Measurements from ENCODE around the gene ZNF648. TPM values are rescaled to one million over a fixed set of nuclear protein-coding genes. Genes with fewer than 3 reads are reported as not detected.

The ZNF648 gene
- total RNA-seq, 2 experiments from 2014 or later = not detected

DNA sequence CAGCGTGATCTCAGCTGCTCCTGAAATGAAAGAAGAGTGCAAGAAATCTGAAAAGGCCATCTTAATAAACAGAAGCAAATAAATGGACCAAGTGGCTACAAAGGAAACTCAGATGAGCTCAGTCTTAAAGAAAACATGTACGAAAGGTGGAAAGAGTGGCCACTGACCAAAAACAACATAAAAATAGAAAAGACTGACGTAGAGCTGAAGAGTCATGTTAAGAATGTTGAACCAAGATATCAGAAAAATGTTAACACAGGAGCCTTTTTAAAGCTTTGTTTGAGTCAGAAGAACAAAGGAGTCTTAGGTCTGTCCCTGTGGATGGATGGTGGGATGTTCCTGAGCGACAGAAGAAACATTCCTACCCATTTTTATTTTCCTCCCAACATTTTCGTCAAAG is 30.8 kb upstream of the ZNF648 start:
- Mint-ChIP-seq H3K27me3 (peaks cover 2% of the 10 kb centered on the region), H3K36me3 (ENCODE audit: low read depth) (no peaks in the 10 kb centered on the region), H3K4me3 (no peak overlapping the region), H3K27ac (no peak overlapping the region), H3K9me3 (no peaks in the 10 kb centered on the region), H3K4me1 (ENCODE audit: low read depth) (peaks cover 10% of the 10 kb centered on the region)
- ATAC-seq (no peak), DNase-seq (no peak)
- intact Hi-C loops (cut with micrococcal nuclease) = no loop called here
- TF ChIP-seq, protein P1, sequence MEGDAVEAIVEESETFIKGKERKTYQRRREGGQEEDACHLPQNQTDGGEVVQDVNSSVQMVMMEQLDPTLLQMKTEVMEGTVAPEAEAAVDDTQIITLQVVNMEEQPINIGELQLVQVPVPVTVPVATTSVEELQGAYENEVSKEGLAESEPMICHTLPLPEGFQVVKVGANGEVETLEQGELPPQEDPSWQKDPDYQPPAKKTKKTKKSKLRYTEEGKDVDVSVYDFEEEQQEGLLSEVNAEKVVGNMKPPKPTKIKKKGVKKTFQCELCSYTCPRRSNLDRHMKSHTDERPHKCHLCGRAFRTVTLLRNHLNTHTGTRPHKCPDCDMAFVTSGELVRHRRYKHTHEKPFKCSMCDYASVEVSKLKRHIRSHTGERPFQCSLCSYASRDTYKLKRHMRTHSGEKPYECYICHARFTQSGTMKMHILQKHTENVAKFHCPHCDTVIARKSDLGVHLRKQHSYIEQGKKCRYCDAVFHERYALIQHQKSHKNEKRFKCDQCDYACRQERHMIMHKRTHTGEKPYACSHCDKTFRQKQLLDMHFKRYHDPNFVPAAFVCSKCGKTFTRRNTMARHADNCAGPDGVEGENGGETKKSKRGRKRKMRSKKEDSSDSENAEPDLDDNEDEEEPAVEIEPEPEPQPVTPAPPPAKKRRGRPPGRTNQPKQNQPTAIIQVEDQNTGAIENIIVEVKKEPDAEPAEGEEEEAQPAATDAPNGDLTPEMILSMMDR (IDR thresholded peaks at IDR 0.05) = no peak
- ChIA-PET CTCF (interaction anchor here (0.7 to 3.0 kb wide), 4 partner anchors 12 to 351 kb away, joined by 3 to 9 read pairs (median 4); no protein-coding TSS in a partner anchor), POLR2A (no interaction called here)

DNA sequence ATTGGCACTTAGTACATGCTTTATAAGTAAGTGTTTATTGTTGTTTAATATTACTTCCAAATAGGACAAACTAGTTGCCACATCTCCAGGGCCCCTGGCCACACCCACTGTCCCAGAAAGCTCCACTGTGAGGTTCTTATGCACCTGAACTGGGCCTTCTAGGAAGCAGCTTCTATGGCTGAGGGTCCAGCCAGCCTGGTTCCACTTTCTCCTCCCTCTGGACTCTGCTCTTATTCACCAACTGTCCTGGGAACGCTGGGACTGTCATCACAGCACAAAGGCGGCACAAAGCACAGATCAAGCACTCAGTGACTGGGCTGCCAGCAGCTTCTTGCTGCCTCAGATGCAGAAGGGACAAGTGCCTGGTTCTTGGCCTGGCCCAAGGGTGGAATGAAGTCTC is 29.6 kb upstream of the ZNF648 start:
- TF ChIP-seq, protein P1 (IDR thresholded peaks at IDR 0.05) = no peak
- no peak overlapping the region for H3K4me3 Mint-ChIP-seq
- no peaks in the 10 kb centered on the region for H3K36me3 Mint-ChIP-seq (ENCODE audit: low read depth)
- ChIA-PET POLR2A (no interaction called here), CTCF (no interaction called here)
- ATAC-seq (no peak), DNase-seq (no peak)
- intact Hi-C loops (cut with micrococcal nuclease) = no loop called here
- H3K27me3 Mint-ChIP-seq = peaks cover 2% of the 10 kb centered on the region
- no peaks in the 10 kb centered on the region for H3K9me3 Mint-ChIP-seq
- H3K4me1 Mint-ChIP-seq (ENCODE audit: low read depth) = peaks cover 19% of the 10 kb centered on the region
- H3K27ac Mint-ChIP-seq = no peak overlapping the region

DNA sequence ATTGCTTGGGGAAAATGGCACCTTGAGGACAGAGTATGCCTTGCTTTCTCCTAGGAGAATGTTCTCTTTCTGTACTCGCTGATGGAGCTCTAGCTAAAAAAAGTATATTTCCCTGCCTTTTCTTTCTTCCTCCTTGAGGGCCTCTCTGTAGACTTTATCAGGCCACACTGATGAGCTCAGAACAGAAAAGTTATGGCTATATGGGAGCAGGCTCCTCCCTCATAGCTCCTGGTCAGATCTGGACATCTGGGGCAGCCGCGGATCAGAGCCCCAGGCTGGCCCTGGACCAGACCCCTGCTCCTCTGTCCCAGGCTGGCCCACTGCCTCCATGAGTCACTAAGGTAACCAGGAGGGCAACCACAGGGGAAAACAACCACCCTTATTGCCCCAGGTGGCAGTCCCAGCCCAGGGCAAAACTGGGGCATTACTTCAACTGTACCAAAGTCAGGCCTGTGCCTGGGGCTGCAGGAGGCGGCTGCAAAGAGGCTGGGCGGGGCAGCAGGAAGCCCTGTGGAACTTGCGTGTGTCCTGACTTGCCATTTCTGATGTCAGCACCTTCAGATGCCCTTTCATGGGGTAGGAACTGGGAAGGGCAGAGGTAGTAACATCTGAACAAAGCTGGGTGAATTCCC is 26.3 kb upstream of the ZNF648 start:
- intact Hi-C loops (cut with micrococcal nuclease) = loop anchor here (5.0 kb wide), 1 partner anchor 34 kb away; no protein-coding TSS in a partner anchor
- H3K27ac Mint-ChIP-seq = no peak overlapping the region
- ATAC-seq = no peak
- ChIA-PET CTCF (interaction anchor here (0.8 to 1.3 kb wide), 5 partner anchors 8 to 311 kb away, joined by 3 to 7 read pairs (median 4); no protein-coding TSS in a partner anchor), POLR2A (no interaction called here)
- H3K4me1 Mint-ChIP-seq (ENCODE audit: low read depth) = peaks cover 25% of the 10 kb centered on the region
- H3K36me3 Mint-ChIP-seq (ENCODE audit: low read depth) = no peaks in the 10 kb centered on the region
- H3K27me3 Mint-ChIP-seq = no peaks in the 10 kb centered on the region
- H3K4me3 Mint-ChIP-seq = no peak overlapping the region
- no peaks in the 10 kb centered on the region for H3K9me3 Mint-ChIP-seq
- TF ChIP-seq, protein P1 (IDR thresholded peaks at IDR 0.05) = no peak
- no peak for DNase-seq

DNA sequence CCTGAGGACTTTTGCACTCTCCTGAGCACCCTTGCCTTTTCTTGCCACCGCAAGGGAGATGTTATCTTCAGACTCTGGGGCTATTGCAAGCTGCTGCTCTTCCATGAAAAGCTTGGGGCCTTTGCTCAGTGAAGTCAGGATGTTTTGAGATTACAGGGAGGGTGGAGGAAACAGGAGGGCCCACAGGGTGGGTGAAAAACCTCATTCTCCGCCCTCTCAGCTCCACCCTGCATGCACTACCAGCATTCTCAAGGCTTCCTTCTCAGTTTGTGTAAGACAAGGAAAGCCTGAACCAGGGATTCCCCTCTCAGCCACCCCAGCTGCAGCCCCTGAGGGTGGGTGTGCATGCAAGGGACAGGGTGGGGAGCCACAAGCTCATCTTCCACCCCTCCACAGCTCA is 25.8 kb upstream of the ZNF648 start:
- Mint-ChIP-seq H3K9me3 (no peaks in the 10 kb centered on the region), H3K4me1 (ENCODE audit: low read depth) (peaks cover 25% of the 10 kb centered on the region), H3K4me3 (no peak overlapping the region), H3K27me3 (no peaks in the 10 kb centered on the region), H3K36me3 (ENCODE audit: low read depth) (no peaks in the 10 kb centered on the region), H3K27ac (no peak overlapping the region)
- CTCF ChIA-PET = interaction anchor here (1.0 to 1.2 kb wide), 3 partner anchors 33 to 309 kb away, joined by 4 to 7 read pairs (median 5); no protein-coding TSS in a partner anchor
- TF ChIP-seq, protein P1 (IDR thresholded peaks at IDR 0.05) = no peak
- intact Hi-C loops (cut with micrococcal nuclease) = loop anchor here (5.0 kb wide), 1 partner anchor 35 kb away; no protein-coding TSS in a partner anchor
- DNase-seq = no peak
- no peak for ATAC-seq
- POLR2A ChIA-PET = no interaction called here

DNA sequence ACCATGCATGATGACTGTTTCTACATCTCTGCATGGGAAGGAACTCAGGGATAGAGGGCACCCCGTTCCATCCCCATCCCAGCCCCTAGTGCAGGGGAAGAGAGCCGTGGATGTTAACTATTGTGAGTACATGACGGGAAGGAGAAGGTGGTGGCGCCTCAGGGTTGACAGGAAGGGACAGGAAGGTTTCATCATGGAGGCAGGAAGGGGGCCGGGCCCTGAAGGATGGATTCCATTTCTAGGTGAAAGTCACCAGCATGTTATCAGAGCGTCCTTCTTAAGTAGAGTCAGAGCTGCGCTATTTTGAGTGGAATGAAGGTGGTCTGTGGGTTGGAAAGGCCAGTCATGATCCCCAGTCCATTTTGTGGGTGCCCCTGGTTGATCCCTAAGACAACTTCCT is 25.1 kb upstream of the ZNF648 start:
- Mint-ChIP-seq H3K9me3 (no peaks in the 10 kb centered on the region), H3K27ac (no peak overlapping the region), H3K4me1 (ENCODE audit: low read depth) (peaks cover 25% of the 10 kb centered on the region), H3K36me3 (ENCODE audit: low read depth) (no peaks in the 10 kb centered on the region), H3K4me3 (no peak overlapping the region), H3K27me3 (no peaks in the 10 kb centered on the region)
- DNase-seq (no peak), ATAC-seq (no peak)
- intact Hi-C loops (cut with micrococcal nuclease) = loop anchor here (5.0 kb wide), 1 partner anchor 36 kb away; no protein-coding TSS in a partner anchor
- CTCF ChIA-PET = interaction anchor here (2.3 to 3.2 kb wide), 3 partner anchors 10 to 309 kb away, joined by 8 to 53 read pairs (median 39); no protein-coding TSS in a partner anchor
- POLR2A ChIA-PET = no interaction called here
- TF ChIP-seq, protein P1 (IDR thresholded peaks at IDR 0.05) = no peak

All from activated CD8-positive, alpha-beta T cell treated with anti-CD3 and anti-CD28 coated beads for 36 hours (primary cell).